ENCODE measurements around the gene CHAF1A.

CHAF1A gene

DNA sequence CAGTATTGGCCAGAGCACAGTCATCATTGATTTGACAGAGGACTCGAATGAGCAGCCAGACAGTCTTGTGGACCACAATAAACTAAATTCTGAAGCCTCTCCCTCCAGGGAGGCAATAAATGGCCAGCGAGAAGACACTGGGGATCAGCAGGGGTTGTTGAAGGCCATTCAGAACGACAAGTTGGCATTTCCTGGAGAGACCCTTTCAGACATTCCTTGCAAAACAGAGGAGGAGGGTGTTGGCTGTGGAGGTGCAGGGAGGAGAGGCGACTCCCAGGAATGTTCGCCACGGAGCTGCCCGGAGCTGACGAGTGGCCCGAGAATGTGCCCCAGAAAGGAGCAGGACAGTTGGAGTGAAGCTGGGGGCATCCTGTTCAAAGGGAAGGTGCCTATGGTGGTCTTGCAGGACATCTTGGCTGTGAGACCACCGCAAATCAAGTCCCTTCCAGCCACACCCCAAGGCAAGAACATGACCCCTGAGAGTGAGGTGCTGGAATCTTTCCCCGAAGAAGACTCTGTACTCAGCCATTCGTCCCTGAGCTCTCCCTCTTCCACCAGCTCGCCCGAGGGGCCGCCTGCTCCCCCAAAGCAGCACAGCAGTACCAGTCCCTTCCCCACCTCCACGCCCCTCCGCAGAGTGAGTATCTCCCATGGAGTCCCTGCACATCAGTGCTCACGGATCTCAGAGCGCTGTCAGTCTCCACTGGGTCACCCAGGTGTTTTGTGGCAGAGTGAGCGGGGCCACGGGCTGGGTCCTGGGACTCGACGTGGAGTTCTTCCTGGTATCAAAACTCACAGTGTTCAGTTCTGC, 6.9 kb downstream of the CHAF1A start:
- no peak for DNase-seq (ENCODE audit: low read depth)

GRCh38 chr19:4413588-4413987, 11.1 kb downstream of the CHAF1A start:
- DNase-seq (ENCODE audit: low read depth) = no peak

GRCh38 chr19:4414144-4414799, 11.8 kb downstream of the CHAF1A start:
- no peak for DNase-seq (ENCODE audit: low read depth)

DNA sequence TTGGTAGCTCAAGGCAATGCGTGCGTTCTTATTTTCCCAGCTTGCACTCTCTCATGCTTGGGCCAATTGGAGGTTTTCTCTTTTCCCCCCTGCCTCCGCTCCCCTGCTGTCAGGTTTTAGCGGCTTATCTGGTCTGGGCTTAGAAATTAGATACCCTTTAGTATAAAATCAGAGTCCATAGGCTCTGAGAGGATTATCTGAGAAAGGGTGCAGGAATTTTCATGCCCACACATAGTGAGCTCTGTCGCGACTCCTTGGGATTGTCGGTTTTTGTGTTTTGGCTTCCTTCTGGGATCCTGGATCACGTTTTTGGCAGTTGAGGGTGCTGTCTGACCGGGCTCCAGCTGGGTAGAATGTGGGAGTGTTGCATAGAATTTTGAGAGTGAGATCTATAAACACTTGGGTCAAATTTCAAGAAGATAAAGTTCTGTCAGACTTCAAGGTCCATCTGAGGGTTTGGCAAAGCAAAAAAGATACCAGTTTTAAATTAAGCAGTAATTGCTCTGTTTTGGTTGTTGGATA, 12.4 kb downstream of the CHAF1A start:
- DNase-seq (ENCODE audit: low read depth) = no peak

- DNase-seq (ENCODE audit: low read depth) = no peak
These were observed 12.9 kb downstream of the CHAF1A start for GRCh38 chr19:4415352-4415751.

GRCh38 chr19:4416268-4416667, 13.8 kb downstream of the CHAF1A start:
- no peak for DNase-seq (ENCODE audit: low read depth)

DNA sequence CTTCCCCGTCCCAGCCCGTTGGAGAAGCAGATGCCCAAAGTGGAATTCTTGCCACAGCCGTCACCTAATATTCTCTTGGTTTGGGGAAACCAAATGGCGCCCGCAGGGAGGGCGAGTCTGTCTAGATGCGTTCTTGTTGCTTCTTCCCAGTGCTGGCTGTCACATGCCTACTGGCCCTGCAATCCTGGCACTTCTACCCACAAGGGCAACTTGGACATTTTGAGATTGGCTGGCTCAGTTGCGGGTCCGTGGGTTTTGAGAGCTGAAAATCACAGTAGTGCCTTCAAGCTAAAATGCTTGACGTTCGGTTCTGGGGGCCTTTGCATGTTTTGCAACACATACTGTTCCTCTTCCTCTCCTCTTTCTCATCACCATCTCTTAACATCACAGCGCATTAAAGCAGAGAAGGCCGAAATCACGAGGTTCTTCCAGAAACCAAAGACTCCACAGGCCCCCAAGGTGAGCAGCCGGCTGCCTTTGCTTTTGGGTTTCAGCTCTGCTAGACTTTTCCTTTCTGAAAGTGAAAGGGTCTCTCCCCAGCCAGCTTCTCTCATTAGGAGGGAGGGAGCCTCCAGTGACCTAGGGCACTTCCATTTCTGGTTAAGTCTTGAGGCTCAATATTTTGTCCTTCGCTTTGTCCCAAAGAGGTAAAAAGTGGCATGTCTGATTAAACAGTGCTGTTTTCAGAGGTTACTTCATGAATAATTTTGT, 21.1 kb downstream of the CHAF1A start:
- DNase-seq (ENCODE audit: low read depth) = no peak

GRCh38 chr19:4425537-4425936, 23.1 kb downstream of the CHAF1A start:
- DNase-seq (ENCODE audit: low read depth) = no peak

- no peak for DNase-seq (ENCODE audit: low read depth)
These were observed 26.0 kb downstream of the CHAF1A start for GRCh38 chr19:4428326-4428975.

- DNase-seq (ENCODE audit: low read depth) = no peak
These were observed 26.8 kb downstream of the CHAF1A start for GRCh38 chr19:4429256-4429655.

- no peak for DNase-seq (ENCODE audit: low read depth)
These were observed 27.3 kb downstream of the CHAF1A start for GRCh38 chr19:4429771-4430171.

DNA sequence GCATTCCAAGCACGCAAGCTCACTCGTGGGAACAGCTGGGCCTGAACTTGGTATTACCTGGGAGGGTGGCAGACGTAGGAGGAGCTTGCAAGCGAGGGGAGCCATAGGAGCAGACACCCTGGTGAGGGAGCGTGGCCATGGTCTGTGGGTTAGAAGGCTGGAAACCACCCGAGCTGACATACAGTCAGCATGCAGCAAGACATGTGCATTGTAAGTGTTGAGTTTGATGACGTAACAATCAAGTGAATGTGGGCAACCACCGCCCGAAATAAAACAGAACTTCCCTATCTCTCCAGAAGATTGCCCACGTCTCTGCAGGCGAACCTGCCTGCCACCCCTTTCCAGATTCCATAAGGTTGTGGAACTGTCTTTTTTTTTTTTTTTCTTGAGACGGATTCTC, 28.3 kb downstream of the CHAF1A start:
- DNase-seq (ENCODE audit: low read depth) = no peak

DNA sequence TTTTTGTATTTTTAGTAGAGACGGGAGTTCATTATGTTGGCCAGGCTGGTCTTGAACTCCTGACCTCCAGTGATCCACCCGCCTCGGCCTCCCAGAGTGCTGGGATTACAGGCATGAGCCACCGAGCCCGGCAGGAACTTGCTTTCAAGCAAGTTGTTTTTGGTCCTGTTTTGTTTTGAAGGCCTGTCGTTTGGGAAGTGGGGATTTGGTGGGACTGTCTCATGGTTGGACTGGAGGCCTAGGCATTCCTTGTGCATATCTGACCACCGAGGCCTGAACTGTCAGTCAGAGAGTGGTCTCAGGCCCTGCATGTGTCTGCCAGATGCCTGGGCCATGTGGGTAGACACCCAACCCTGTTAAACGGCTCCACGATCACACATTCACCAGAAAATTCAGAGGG, 28.9 kb downstream of the CHAF1A start:
- DNase-seq (ENCODE audit: low read depth) = no peak

DNA sequence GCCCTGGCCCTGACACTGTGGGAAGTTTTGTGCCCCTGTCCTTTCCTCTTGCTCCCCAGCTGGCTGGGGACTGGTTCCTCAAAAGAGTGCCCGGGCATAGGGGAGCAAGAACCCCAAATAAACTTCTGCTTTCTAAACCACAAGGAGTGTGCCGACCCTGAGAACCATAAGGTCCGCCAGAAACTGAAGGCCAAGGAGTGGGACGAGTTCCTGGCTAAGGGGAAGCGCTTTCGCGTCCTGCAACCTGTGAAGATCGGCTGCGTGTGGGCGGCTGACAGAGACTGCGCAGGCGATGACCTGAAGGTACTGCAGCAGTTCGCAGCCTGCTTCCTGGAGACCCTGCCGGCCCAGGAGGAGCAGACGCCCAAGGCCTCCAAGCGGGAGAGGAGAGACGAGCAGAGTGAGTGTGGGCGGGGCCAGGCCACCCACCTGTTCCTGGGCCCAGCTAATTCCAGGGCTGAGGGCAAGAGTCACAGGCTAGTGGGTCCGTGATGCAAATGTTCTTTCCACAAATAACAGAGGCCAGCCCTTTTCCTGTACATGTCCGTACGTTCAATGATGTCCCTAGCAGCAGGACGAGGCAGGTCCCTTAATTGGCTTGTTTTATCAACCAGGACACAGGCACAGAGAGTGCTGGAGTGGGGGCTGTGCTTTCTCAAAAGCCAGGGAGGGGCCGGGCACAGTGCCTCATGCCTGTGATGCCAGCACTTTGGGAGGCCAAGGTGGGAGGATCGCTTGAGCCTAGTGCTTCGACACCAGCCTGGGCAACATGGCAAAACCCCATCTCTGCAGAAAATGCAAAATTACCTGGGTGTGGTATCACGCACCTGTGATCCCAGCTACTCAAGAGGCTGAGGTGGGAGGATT, 29.6 kb downstream of the CHAF1A start:
- no peak for DNase-seq (ENCODE audit: low read depth)

GRCh38 chr19:4432918-4433506, 30.6 kb downstream of the CHAF1A start:
- DNase-seq (ENCODE audit: low read depth) = no peak

DNA sequence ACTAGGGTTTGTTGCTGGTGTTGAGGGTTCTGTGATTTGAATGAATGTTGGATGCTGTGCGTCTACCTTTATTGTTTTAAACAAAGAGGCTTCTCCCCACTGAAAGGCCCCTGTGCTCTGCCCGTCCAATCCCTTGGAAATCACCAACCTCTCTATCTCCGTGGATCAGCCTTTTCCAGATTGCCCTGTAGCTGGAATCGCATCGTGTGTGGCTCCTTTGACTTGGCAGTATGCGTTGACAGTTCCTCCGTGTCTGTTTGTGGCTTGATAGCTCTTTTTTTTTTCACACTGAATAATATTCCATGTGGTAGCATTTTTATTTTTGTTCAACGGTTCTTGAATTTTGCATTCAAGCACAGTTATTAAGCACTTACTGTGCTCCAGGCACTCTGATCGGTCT, 32.0 kb downstream of the CHAF1A start:
- DNase-seq (ENCODE audit: low read depth) = no peak

DNA sequence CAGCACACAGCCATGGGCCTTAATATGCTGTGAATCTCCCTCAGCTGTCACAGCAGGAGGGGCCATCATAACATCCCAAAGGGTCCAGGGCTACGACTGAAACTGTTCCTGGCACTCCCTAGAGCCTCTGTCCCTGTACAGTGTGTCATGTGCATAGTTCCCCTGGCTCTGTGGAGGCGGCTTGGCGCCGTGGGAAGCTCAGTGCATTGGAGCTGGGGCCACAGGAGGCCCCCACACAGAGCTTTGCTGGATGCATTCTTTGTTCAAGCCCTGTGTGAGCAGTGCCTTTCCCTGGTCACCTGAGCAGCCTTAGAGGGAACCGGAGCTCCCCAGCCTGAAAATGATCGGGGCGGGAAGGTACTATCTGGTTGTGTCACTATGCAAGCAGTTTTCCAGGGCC, 33.8 kb downstream of the CHAF1A start:
- no peak for DNase-seq (ENCODE audit: low read depth)

- DNase-seq (ENCODE audit: low read depth) = no peak
These were observed 34.7 kb downstream of the CHAF1A start for GRCh38 chr19:4437103-4437502.

DNA sequence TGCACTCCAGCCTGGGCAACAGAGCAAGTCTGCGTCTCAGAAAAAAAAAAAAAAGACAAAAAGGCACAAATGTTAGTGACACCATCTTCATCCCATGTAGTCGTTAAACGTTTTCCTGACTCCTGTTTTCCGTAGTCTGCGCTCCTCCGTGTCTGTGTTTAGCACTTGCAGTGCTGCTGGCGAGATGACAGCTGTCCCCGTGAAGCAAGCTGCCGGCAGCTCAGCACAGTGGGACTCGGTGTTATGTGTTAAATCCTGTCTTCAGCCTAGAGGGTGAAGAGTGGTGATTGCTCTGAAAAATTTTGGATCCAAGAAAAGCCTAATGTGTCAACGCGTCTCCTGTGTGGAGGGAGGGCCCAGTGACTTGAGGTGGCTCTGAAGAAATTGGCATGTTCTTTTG, 36.8 kb downstream of the CHAF1A start:
- no peak for DNase-seq (ENCODE audit: low read depth)

DNA sequence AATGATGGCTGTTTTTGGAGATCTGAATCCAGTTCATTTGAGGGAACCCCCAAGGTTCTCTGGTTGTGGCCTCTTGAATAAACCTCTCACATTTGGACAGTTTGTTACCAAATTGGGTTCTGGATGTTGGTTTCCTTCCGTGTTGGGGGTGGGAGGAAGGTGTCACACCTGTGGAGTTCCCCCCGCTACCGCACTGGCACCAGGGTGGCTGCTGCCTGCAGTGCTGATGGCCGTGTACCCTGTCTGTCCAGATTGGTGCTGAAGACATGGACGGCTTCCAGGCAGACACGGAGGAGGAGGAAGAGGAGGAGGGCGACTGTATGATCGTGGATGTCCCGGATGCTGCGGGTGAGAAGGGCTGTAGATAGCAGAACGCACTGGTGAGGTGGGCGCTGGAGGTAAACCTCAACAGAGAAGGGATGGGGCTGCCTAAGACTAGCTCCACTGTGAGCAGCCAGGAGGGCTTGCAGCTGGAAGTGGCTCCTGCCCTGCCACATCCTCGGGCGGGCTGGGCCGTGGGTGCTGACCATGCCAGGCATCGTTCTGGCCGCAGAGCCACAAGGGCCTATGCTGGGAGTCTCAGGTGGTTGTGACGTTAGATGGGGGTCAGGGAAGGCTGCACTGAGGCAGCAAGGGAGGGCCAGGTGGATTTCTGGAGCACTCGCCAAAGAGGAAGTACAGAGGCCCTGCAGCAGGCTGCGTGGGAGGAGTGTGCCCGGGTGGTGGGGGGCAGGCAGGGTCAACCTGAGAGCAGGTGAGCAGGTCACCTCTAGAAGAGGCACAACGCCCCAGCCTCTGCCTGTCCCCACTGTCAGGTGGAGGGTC, 39.8 kb downstream of the CHAF1A start:
- no peak for DNase-seq (ENCODE audit: low read depth)

Measured in T-helper 22 cell (primary cell).